ENCODE data around the gene MRPL22.

GRCh38 chr5:154995679-154996078 lies 54.8 kb downstream of the MRPL22 start:
- TF ChIP-seq POLR2A (IDR thresholded peaks at IDR 0.05; ENCODE audit: low read depth, low read length) = no peak
- TF ChIP-seq CTCF (conservative IDR thresholded peaks at IDR 0.05; ENCODE audit: low read depth, low read length) = no peak
- TF ChIP-seq RFX5 (IDR thresholded peaks at IDR 0.05; ENCODE audit: low read depth, low read length) = no peak
- no peak for TF ChIP-seq BHLHE40 (IDR thresholded peaks at IDR 0.05; ENCODE audit: low read depth, low read length)
- no peak for TF ChIP-seq CEBPB (IDR thresholded peaks at IDR 0.05; ENCODE audit: low read depth, low read length)
- no peak for TF ChIP-seq RAD21 (IDR thresholded peaks at IDR 0.05; ENCODE audit: low read length)
- no peak for TF ChIP-seq USF2 (IDR thresholded peaks at IDR 0.05; ENCODE audit: low read depth, low read length)
- TF ChIP-seq ELK1 (IDR thresholded peaks at IDR 0.05; ENCODE audit: borderline replicate concordance, low read depth, low read length) = no peak
- no peak for TF ChIP-seq SMC3 (IDR thresholded peaks at IDR 0.05; ENCODE audit: low read depth, low read length)
- no peak for TF ChIP-seq MAFK (IDR thresholded peaks at IDR 0.05; ENCODE audit: low read depth, low read length)
- TF ChIP-seq FOS (IDR thresholded peaks at IDR 0.05; ENCODE audit: low read depth, low read length) = no peak
- no peak for TF ChIP-seq MXI1 (IDR thresholded peaks at IDR 0.05; ENCODE audit: borderline replicate concordance, low read depth, low read length)
